Activated CD4-positive, alpha-beta memory T cell treated with anti-CD3 and anti-CD28 coated beads, Interleukin-2, amount 10 ng/mL, durations not matched to agents 7 days and 5 days (primary cell): Measurements from ENCODE around the gene LAPTM5. TPM values are rescaled to one million over a fixed set of nuclear protein-coding genes. Genes with fewer than 3 reads are reported as not detected.
"Not testable (repeated sequence)": the region's sequence is repeated elsewhere in the genome, so short reads cannot be mapped to it uniquely, and the experiment has no call there.

Experiments
- CTCF ChIA-PET: fragments of 350-600 bp; sonication (Branson Sonifier 250); formaldehyde crosslinking; loops from one replicate; lab custom pipeline; 2021; ENCODE audit warnings: antibody characterized with exemption, inconsistent platforms; lab: Charles Lee
- POLR2A ChIA-PET: fragments of 350-600 bp; sonication (Branson Sonifier 250); formaldehyde crosslinking; loops from one replicate; lab custom pipeline; 2021; ENCODE audit warnings: antibody characterized with exemption; lab: Charles Lee
- DNase-seq: peaks from one replicate; pipeline ENCODE4 v3.0.0-alpha.2; 2020
- H3K27ac Mint-ChIP-seq: one replicate; pipeline ENCODE4 v1.8.0; 2021; ENCODE audit warnings: mild to moderate bottlenecking, mixed read lengths
- H3K27me3 Mint-ChIP-seq: one replicate; pipeline ENCODE4 v1.8.0; 2021; ENCODE audit warnings: mixed read lengths
- H3K36me3 Mint-ChIP-seq: one replicate; pipeline ENCODE4 v1.8.0; 2021; ENCODE audit warnings: low read depth, mixed read lengths
- H3K4me1 Mint-ChIP-seq: one replicate; pipeline ENCODE4 v1.8.0; 2021; ENCODE audit warnings: mixed read lengths
- H3K4me3 Mint-ChIP-seq: one replicate; pipeline ENCODE4 v1.8.0; 2021; ENCODE audit warnings: mild to moderate bottlenecking, mixed read lengths
- H3K9me3 Mint-ChIP-seq: one replicate; pipeline ENCODE4 v1.8.0; 2021; ENCODE audit warnings: mixed read lengths
- total RNA-seq, 2 experiments: library from RNA; stranded (reverse); gene quantifications; one replicate each; pipeline ENCODE4 v1.2.3, GENCODE V29; 2021

LAPTM5 gene
- total RNA-seq, 2 experiments from 2014 or later: 481 to 482 TPM

DNA sequence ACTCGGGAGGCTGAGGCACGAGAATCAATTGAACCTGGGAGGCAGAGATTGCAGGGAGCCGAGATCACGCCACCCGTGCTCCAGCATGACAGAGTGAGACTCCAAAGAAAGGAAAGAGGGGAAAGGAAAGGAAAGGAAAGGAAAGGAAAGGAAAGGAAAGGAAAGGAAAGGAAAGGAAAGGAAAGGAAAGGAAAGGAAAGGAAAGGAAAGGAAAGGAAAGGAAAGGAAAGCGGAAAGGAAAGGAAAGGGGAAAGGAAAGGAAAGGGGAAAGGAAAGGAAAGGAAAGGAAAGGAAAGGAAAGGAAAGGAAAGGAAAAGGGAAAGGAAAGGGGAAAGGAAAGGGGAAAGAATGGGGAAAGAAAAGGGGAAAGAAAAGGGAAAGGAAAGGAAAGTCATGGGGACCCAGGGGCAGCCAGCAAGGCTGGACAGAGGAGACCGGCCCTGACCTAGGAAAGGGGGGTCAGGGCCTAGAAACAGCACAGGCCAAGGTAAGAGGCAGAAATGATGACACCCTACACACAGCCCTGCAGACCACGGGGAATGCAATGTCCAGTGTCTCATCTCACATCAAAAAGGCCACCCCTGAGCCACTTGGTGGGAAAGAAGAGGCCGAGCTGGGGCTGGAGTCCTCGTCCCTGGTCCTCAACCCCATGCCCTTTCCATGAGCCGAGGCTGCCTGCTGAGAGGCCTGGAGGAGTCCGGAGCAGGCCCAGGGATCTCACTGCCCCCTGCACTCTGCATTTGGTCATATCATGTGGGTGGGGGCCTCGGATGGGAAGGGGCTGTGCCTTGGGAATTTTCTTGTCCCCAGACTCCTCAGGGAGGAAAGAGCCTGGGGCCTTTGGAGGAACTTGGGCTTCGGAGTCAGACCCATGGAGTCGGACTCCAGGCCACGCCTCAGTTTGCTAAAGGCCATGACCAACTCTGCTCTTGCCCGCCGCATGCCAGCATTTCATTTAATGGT lies 18.8 kb upstream of the LAPTM5 start:
- H3K4me3 Mint-ChIP-seq: no peak overlapping the region
- H3K27ac Mint-ChIP-seq: no peak overlapping the region
- ChIA-PET CTCF (interaction anchor here (8.4 to 13.9 kb wide), 2 partner anchors 19 to 58 kb away, joined by 117 to 494 read pairs; partner anchors contain the start of gene LAPTM5), POLR2A (no interaction called here)
- no peaks in the 10 kb centered on the region for H3K9me3 Mint-ChIP-seq
- no peaks in the 10 kb centered on the region for H3K36me3 Mint-ChIP-seq
- no peak for DNase-seq
- H3K27me3 Mint-ChIP-seq: peaks cover 14% of the 10 kb centered on the region
- H3K4me1 Mint-ChIP-seq: peaks cover 5% of the 10 kb centered on the region

DNA sequence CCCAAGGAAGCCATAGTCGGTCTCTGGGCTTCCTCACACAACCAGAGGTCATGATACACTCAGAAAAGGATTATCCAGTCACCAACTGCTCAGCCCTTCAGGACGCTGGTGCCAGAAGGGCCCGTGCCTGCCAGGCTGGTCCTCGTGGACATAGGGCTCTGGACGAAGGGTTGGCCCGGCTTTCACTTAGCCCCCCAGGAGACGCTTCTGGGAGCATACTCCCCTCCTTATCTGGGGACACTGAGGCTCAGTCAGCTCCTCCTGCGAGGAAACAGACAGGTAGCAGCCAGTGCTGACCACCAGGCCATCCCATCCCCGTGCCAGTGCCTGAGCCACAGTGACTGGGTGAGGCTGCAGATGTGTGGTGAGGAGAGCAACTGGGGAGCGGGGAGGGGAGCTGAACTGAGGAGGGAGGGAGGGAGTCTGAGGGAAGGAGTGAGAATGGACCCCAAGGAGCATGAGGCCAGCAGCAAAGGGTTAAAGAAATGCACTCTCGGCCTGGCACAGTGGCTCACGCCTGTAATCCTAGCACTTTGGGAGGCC lies 17.9 kb upstream of the LAPTM5 start:
- Mint-ChIP-seq H3K4me3 (no peak overlapping the region), H3K4me1 (peaks cover 5% of the 10 kb centered on the region), H3K27ac (no peak overlapping the region), H3K9me3 (no peaks in the 10 kb centered on the region), H3K36me3 (no peaks in the 10 kb centered on the region), H3K27me3 (peaks cover 10% of the 10 kb centered on the region)
- ChIA-PET CTCF (interaction anchor here (13.9 kb wide), 1 partner anchor 57 kb away, joined by 494 read pairs; no protein-coding TSS in a partner anchor), POLR2A (no interaction called here)
- DNase-seq: no peak

DNA sequence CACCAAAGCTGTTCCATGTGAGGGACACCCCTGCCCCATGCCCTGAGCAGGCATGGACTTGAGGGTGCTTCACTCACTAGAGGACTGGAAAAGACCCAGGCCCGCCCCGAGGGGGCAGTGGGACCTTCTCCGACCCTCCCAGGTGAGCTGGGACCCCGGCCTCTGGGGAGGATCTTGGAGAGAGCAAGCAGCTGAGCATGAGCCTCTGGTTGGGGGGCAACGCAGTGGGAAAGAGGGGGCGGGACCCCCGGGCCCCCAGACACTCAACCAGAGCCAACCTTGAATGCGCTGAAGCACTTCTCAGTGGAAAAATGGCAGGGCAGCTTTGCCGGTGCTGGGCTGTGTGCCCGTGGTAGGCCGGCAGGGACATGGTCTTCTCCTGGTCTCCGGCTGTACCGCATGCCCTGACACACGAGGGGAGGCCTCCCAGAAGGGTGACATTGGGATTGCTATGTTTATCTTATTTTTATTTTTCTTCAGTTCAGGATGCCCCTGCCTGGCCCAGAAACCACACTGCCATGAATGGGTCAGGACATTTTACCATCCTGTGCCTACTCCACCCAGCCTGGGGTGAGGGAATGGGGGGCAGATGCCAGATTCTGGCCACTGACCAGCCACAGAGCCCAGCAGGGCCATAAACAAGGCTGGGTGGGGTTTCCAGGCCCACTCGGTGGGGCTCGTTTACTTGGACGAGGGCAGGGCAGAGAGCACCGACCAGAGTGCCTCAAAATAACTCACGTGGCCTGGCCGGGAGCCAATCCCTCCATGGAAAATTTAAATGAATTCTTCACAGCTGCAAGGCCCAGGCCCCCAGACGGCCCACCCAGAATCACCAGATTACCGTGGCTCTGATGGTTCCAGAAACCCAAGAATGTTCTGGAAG lies 17.2 kb upstream of the LAPTM5 start:
- no peak overlapping the region for H3K27ac Mint-ChIP-seq
- peaks cover 8% of the 10 kb centered on the region for H3K27me3 Mint-ChIP-seq
- ChIA-PET POLR2A (interaction anchor here (1.6 kb wide), 1 partner anchor 11 kb away, joined by 5 read pairs; no protein-coding TSS in a partner anchor), CTCF (interaction anchor here (0.6 to 13.9 kb wide), 3 partner anchors 8 to 204 kb away, joined by 5 to 494 read pairs (median 16); no protein-coding TSS in a partner anchor)
- H3K9me3 Mint-ChIP-seq: no peaks in the 10 kb centered on the region
- peaks cover 5% of the 10 kb centered on the region for H3K4me1 Mint-ChIP-seq
- H3K36me3 Mint-ChIP-seq: no peaks in the 10 kb centered on the region
- no peak overlapping the region for H3K4me3 Mint-ChIP-seq
- no peak for DNase-seq

DNA sequence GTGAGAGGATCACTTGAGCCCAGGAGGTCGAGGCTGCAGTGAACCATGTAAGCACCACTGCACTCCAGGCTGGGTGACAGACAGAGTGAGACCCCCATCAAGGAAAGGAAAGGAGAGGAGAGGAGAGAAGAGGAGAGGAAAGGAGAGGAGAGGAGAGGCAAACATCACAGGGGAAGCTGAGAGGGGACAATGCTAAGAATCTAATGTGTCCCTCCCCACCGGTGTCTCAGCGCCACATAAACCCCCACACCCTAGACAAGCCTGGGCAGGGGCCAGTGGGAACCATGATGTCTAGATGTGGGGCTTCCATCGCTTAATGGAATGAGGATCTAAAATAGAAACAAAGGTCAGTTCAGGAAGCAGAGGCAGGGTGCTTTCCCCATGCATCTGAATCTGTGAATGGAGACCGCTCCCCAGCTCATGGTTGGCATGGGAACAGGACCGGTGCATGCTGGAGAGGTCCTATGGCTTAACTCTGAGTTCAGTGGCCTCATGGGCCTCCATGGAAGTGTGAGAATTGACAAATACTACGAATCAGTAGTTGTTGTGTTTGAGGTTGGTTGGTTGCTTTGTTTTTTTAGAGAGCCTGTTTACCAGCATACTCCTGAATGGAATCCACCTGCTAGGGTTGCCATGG lies 16.3 kb upstream of the LAPTM5 start:
- H3K27me3 Mint-ChIP-seq: peaks cover 6% of the 10 kb centered on the region
- H3K27ac Mint-ChIP-seq: no peak overlapping the region
- no peak for DNase-seq
- no peaks in the 10 kb centered on the region for H3K9me3 Mint-ChIP-seq
- ChIA-PET CTCF (interaction anchor here (0.6 to 13.9 kb wide), 5 partner anchors 9 to 489 kb away, joined by 3 to 494 read pairs (median 5); no protein-coding TSS in a partner anchor), POLR2A (interaction anchor here (1.3 to 1.6 kb wide), 2 partner anchors 12 to 16 kb away, joined by 5 read pairs; partner anchors contain the start of gene LAPTM5)
- H3K4me3 Mint-ChIP-seq: no peak overlapping the region
- no peaks in the 10 kb centered on the region for H3K4me1 Mint-ChIP-seq
- H3K36me3 Mint-ChIP-seq: no peaks in the 10 kb centered on the region

DNA sequence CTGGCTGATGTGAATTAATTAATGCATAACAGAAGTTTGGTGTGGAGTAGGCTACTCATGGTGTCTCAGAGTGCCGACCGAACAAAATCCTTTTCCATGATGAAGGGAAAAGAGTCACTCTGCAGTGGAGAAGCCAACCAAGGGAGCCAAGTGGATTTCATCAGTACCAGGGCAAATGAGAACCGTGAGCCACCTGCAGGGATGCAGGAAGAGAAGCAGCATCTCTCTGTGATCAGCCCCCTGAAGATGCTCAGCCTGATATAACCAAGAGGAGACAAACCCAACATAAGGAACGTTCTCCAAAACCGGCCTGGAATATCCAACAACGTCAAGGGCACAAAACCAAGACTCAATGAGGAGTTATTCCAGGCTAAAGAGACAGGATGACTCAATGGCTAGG lies 13.4 kb upstream of the LAPTM5 start:
- ChIA-PET CTCF (interaction anchor here (3.3 to 3.8 kb wide), 2 partner anchors 8 to 12 kb away, joined by 16 to 21 read pairs; no protein-coding TSS in a partner anchor), POLR2A (no interaction called here)
- Mint-ChIP-seq H3K27ac (no peak overlapping the region), H3K27me3 (peaks cover 5% of the 10 kb centered on the region), H3K36me3 (no peaks in the 10 kb centered on the region), H3K4me3 (no peak overlapping the region), H3K4me1 (peaks cover 4% of the 10 kb centered on the region), H3K9me3 (no peaks in the 10 kb centered on the region)
- DNase-seq: no peak

DNA sequence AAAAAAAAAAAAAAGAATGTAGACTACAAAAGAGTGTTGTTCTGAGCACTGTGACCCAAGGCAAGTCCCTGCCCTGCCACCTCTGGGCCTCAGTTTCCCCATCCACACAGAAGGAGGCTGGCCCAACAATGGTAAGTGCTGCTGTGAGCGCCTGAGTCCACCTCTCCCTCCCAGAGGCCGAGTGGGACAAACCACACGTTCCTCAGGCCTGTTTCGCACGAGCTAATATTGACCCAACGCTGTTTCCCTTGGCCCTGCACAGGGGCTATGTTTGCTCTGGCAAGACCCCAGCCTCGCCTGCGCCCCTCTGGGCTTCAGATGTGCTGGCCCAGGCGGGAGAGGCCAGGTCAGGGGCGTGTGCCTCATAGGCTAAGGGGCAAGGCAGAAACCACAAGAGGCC lies 12.6 kb upstream of the LAPTM5 start:
- POLR2A ChIA-PET: no interaction called here
- no peak overlapping the region for H3K27ac Mint-ChIP-seq
- CTCF ChIA-PET: interaction anchor here (1.0 to 3.3 kb wide), 2 partner anchors 9 to 52 kb away, joined by 5 to 21 read pairs; no protein-coding TSS in a partner anchor
- peaks cover 5% of the 10 kb centered on the region for H3K27me3 Mint-ChIP-seq
- no peak overlapping the region for H3K4me3 Mint-ChIP-seq
- no peaks in the 10 kb centered on the region for H3K9me3 Mint-ChIP-seq
- H3K36me3 Mint-ChIP-seq: no peaks in the 10 kb centered on the region
- peaks cover 11% of the 10 kb centered on the region for H3K4me1 Mint-ChIP-seq
- no peak for DNase-seq

DNA sequence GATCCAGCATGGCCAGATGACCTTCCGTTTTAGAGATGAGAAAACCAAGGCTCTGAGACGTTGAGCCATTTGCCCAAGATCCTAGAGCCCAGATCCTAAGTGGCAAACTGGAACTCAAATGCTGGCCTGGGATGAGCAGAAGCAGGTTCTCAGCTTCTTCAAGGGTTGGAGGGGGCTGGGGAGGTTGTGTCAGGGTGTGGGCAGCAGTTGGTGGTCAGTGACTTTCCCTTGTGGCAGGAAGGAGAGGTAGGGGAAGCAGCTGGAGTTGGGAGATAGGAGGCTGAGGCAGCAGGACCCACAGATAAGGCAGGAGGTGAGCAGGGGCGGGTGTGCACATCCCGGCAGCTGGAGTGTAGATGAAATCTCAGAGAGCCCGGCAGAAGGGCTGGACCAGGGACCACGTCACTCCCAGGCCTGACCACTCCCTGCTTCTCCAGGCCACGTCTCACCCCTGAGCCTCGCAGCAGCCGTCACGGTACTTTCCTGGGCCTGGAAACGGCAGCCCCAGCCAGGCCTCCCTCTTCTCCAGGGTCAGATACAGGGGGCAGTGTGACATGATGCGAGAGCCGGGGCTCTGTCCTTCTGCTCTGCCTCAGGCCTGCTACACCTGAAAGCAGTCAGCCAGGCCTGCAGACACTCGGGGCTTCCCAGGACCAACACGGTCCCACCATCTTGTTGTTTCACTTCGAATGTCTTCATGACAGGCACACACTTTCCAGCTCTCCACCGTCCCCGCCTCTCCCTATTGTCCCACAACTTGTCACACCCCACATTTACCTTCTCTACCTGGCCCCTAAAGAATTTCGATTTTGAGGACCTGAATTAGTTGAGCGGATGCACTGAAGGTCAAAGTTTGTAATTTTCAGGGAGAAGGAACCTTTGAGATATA lies 11.5 kb upstream of the LAPTM5 start:
- peaks cover 5% of the 10 kb centered on the region for H3K27me3 Mint-ChIP-seq
- no peak overlapping the region for H3K27ac Mint-ChIP-seq
- peaks cover 11% of the 10 kb centered on the region for H3K4me1 Mint-ChIP-seq
- H3K4me3 Mint-ChIP-seq: no peak overlapping the region
- no peak for DNase-seq
- ChIA-PET POLR2A (interaction anchor here (1.2 to 2.3 kb wide), 2 partner anchors 11 to 25 kb away, joined by 6 to 9 read pairs; partner anchors contain the start of gene LAPTM5), CTCF (interaction anchor here (1.0 to 3.3 kb wide), 8 partner anchors 10 to 51 kb away, joined by 3 to 21 read pairs (median 4); partner anchors contain the start of gene LAPTM5)
- H3K9me3 Mint-ChIP-seq: no peaks in the 10 kb centered on the region
- no peaks in the 10 kb centered on the region for H3K36me3 Mint-ChIP-seq

DNA sequence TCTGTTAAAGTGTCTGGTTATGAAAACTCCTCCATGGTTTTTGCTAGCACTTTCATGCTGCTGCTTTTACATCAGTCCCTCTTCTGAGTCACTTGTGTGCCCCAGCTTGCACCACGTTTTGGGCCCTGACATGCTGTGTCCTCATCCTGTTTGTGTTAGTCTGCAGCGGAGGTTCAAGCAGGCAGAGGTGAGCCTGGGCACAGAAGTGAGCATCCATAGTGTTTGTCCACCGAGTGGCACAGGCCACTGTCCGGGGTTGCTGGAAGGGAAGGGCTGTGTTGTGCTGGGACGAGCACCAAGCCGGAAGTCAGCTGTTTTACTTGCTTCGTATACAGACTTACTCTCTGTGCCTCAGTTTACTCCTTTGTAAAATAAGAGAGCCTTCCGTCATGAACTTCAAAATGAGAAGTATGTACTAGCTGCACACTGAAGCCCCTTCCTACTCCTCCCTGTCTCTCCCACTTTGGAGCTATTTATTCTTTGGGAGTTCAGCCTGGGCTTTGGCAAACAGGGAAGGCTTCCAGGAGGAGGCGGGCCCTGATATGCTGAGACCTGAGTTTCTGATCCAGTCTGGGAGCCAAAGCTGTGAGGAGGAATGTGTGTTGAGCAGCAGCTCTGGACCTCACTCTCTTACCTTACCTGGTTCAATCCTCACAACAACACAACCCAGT lies 10.7 kb upstream of the LAPTM5 start:
- Mint-ChIP-seq H3K27me3 (peaks cover 5% of the 10 kb centered on the region), H3K36me3 (no peaks in the 10 kb centered on the region), H3K9me3 (no peaks in the 10 kb centered on the region), H3K27ac (no peak overlapping the region), H3K4me3 (no peak overlapping the region), H3K4me1 (peaks cover 11% of the 10 kb centered on the region)
- POLR2A ChIA-PET: interaction anchor here (1.2 to 2.3 kb wide), 2 partner anchors 10 to 25 kb away, joined by 6 to 9 read pairs; partner anchors contain the start of gene LAPTM5
- CTCF ChIA-PET: interaction anchor here (1.1 to 3.3 kb wide), 7 partner anchors 11 to 50 kb away, joined by 3 to 21 read pairs (median 3); partner anchors contain the start of gene LAPTM5
- DNase-seq: no peak

DNA sequence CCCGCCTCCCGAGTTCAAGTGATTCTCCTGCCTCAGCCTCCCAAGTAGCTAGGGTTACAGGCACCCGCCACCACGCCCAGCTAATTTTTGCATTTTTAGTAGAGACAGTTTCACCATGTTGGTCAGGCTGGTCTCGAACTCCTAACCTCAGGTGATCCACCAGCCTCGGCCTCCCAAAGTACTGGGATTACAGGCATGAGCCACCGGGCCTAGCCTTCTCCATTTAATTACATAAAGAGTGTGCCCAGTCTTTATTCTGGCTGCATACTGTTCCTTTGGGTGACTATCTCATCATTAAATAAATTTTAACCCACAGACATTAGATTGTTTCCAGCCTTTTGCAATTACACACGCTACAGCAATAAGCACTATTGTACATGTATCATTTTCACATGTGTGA lies 9.4 kb upstream of the LAPTM5 start:
- POLR2A ChIA-PET: interaction anchor here (1.0 to 2.6 kb wide), 3 partner anchors 9 to 48 kb away, joined by 3 to 9 read pairs (median 8); partner anchors contain the start of gene LAPTM5
- not testable (repeated sequence) for H3K27me3 Mint-ChIP-seq, H3K36me3 Mint-ChIP-seq, H3K9me3 Mint-ChIP-seq, H3K27ac Mint-ChIP-seq, H3K4me3 Mint-ChIP-seq, DNase-seq
- CTCF ChIA-PET: interaction anchor here (1.2 to 2.5 kb wide), 3 partner anchors 12 to 48 kb away, joined by 4 to 18 read pairs (median 7); no protein-coding TSS in a partner anchor
- peaks cover 22% of the 10 kb centered on the region for H3K4me1 Mint-ChIP-seq

DNA sequence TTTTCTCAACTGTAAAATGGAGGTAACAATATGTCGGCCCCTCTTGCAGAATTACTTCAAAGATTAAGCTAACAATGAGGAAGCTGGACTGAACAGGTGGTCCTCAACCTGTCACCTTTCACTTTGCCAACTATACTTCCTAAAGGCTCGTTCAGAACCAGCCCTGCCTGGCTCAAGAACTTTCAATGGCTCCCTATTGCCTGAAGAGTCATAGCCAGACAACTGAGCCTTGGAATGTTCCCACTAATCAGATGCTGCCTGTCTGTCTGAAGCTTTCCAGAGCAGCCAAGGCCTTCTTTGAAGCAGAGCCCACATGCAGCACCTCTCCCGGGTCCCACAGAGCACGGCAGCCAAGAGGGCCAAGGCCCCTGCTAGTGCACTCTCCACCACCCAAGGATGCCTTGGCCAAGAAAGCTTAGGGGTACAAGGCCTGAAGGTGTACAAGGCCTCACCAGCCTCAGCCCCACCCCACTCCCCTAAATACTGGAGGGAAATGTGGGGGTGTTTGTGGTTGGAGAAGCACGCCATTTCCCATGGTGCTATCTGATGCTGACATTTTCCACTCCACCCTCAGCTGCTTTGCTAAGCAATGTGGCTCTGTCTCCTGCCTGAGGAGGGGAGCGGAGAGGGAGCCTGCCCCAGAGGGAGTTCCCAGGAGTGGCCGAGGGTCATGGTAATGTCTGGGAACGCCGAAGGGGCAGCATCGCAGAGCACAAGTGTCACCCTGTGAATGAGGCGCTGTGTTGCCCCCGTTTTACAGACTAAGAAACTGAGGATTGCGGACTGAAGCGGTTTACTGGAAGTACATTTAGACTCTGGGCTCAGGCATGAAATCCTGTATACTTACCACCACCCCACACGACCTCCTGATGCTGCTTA lies 8.2 kb upstream of the LAPTM5 start:
- POLR2A ChIA-PET: interaction anchor here (1.0 to 2.6 kb wide), 3 partner anchors 8 to 22 kb away, joined by 3 to 8 read pairs (median 8); partner anchors contain the start of gene LAPTM5
- Mint-ChIP-seq H3K4me1 (peaks cover 30% of the 10 kb centered on the region), H3K4me3 (no peak overlapping the region), H3K27ac (no peak overlapping the region), H3K27me3 (no peaks in the 10 kb centered on the region), H3K36me3 (no peaks in the 10 kb centered on the region), H3K9me3 (no peaks in the 10 kb centered on the region)
- no peak for DNase-seq
- CTCF ChIA-PET: interaction anchor here (1.7 to 2.5 kb wide), 2 partner anchors 13 to 47 kb away, joined by 5 to 18 read pairs; no protein-coding TSS in a partner anchor
